HG03469 (cell line): ENCODE measurements around the gene ZFP28.

ENCODE experiments used
- ATAC-seq: cut with Tn5 transposase; IDR thresholded peaks from one replicate; pipeline ENCODE4 v1.9.1; 2021; ENCODE audit warnings: mild to moderate bottlenecking, moderate library complexity, moderate number of reproducible peaks; ENCODE audit not compliant: unreplicated experiment

The ZFP28 gene

DNA sequence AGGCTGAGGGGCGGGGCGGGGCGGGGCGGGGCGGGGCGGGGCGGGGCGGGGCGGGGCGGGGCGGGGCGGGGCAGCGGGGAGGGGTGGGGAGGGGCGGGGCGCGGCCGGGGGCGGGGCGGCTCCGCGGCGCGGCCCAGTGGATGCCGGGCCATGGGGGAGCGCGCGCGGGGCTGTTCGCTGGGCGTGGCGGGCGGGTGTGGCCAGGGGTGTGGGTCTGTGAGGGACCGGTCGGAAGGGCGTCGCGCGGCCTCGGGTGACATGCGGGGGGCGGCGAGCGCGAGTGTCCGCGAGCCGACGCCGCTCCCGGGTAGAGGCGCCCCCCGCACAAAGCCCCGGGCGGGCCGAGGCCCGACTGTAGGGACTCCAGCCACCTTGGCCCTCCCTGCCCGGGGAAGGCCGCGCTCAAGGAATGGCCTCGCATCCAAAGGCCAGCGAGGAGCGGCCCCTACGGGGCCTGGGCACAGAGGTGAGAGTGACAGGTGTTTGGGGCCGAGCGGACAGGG, at the start of gene ZFP28:
Gene ZFP28 (plus strand): TSS at position 188 of the 503 bp plus-strand sequence. CDS start 71 bp downstream, at position 259.
- no peak for ATAC-seq

GRCh38 chr19:56491399-56491798, 47.3 kb upstream of the ZFP28 start:
- no peak for ATAC-seq

DNA sequence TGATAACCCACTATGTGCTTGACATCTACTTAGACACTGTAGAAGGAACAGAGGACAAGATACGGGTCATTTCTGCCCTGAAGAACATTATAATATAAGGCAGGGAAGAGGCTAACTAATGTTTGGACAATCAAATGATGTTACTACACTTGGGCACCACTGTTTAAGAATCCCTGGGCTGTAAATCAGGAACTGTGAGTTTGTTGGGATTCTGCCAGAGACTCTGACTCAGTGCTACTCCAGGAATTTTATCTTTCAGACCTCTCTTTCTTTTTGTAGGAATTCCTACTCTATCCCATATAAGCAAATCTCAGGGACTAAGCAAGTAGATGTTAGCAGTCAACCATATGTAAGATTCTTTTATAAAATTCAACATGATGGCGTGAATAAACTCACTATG, 34.2 kb upstream of the ZFP28 start:
- ATAC-seq = no peak

DNA sequence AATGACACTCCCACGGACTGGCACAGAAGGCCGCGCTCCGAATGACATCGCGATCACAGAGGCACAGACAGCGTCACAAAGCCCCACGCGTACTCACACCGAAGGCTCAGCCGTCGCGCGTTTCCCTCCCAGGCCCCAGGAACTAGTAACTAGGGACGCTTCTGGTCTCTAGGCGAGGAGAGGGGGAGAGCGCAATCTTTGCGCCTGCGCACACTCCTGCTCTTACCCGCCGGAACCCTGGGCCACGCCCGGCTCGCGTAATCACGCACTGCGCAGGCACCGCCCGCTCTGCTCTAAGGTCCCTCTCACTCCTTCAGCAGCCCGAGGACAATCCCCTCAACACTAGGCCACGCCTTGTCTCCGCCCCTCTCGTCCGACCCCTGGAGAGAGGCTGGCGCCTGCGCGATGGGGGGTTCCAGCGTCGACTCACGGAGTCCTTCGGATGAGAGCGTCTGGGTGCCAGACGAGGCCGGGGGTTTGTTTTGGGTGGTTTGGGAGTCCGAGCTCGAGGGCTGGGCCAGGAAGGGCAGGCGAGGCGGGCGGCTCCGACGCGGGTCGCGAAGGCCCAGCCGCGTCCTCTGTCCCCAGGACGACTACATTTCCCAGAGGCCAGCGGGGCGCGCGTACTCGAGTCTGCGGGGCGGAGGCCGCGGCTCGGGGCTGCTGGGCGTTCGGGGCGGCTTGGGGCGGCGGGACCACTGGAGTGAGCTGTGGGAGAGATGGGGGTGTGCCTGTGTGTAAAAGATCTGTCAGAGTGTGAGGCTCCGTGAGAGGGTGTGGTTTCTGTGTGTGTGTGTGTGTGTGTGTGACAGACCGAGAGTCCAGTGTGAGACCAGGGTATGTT, 31.1 kb upstream of the ZFP28 start, which contains the start of gene ZNF471:
Gene ZNF471 (plus strand): TSS at position 410 of the 844 bp plus-strand sequence. CDS start 3,717 bp downstream, outside the sequence.
- no peak for ATAC-seq

- ATAC-seq = no peak
Measured at GRCh38 chr19:56508290-56508778, 30.4 kb upstream of the ZFP28 start.

- ATAC-seq = no peak
Measured at GRCh38 chr19:56525214-56525860, 13.4 kb upstream of the ZFP28 start.

DNA sequence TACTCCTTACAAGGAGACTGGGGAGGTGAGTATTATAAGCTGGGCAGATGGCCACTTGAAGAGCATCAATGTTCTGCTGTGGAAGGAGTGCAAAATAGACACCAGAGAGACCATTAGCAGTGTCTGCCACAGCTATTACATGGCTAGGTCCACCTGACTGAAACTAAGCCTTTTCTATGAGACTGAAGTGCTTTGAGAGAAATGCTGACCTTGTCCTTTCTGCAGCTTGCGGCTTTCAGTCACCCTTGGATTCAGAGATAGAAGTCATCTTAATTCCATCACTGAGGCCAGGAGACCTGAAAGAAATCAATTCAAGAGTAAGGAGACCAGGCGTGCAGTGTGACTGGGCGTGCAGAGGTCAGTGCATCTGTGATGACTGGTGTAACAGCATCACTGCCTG, 1.3 kb upstream of the ZFP28 start:
- ATAC-seq = no peak

- ATAC-seq = no peak
Measured at GRCh38 chr19:56538254-56538760, 441 bp upstream of the ZFP28 start.

DNA sequence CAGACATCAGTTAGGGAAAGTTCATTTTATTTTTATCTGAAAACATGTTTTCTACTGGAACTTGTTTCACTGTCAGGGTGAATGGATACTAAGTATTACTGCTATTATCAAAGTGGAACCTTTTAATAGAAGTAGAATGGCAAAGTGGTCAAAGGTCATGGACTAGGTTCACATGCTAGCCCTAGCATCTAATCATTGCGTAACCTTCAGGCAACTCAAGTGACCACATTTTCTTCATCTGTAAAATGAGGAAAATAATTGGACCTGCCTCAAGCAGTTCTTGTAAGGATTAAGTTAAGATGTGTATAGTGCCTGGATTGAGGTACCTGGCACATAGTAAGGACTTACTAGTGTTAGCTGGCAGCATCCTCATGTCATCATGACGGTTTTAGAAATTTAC, 5.0 kb downstream of the ZFP28 start:
- ATAC-seq = no peak

DNA sequence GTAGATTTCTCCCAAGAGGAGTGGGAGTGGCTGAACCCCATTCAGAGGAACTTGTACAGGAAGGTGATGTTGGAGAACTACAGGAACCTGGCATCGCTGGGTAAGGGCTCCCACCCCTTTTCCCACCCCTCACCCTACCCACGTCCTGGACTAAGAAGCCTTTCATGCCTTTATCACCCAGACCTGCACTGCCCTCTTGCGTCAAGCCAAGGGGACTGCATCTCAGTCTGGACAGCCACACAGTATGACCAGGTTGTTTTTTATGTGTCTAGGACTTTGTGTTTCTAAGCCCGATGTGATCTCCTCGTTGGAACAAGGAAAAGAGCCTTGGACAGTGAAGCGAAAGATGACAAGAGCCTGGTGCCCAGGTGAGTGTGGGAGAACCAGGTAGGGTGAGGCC, 8.8 kb downstream of the ZFP28 start:
- ATAC-seq = no peak

GRCh38 chr19:56554272-56554869, 15.6 kb downstream of the ZFP28 start:
- no peak for ATAC-seq

DNA sequence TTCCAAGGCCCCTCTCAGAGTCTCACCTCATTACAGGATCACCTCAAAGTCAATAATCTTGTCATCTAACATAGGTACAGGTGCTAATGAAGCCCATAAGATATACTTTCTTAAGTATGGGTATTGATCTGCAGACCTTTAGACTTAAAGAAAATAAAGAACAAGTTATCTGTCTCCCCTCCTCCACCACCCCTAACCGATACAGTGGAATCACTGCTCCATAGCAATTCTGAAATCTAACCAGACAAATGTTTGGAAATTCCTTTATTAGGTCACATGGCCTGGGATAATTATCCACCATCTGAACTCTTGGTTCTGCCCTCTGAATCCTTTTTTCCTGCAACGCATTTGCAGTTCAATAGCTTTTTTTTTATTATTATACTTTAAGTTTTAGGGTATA, 24.0 kb downstream of the ZFP28 start:
- no peak for ATAC-seq

GRCh38 chr19:56566904-56567273, 28.1 kb downstream of the ZFP28 start:
- peak; percentile 16 for ATAC-seq

DNA sequence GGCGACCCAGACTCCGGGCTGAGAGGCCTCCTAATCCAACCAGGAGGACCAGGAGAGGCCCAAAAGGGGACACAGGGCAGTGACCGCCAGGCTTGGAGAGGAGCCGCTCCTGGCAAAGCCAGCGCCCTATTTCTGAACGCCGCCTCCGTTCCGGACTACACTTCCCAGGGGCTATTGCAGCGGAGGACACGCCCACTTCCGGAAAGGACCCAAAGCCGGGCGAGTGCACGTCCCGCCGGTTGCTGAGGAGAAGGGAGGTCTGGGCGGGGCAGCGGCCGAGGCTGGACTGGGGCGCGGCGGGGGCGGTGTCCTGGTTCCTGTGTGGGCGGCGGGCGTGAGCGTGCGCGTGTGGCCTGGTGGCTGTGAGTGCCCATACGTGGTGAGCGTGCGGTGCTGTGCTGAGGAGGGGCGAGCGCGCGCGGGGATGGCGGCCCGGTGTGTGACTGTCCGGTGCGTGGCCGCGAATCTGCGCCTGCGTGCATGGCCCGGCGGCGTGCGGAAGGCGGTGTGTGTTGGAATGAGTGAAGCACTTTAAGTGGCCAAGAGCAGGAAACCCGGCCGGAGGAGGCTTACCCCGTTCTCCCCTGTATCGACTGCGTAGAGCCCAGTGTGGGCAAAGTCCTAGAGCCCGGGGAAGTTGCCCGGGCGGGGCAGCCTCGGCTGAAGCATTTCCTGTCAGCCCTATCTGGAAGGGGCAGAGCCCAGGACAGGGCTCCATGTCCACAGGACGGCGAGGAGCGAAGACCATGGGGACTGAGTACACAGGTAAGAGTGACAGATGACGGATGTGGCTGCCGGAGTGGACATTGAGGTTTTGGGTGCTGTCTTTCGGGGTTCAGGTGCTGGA, 28.7 kb downstream of the ZFP28 start, which contains the start of gene ZNF470:
Gene ZNF470 (plus strand): TSS at position 195 of the 847 bp plus-strand sequence. CDS start 2,844 bp downstream, outside the sequence.
- peak; percentile 90 for ATAC-seq

DNA sequence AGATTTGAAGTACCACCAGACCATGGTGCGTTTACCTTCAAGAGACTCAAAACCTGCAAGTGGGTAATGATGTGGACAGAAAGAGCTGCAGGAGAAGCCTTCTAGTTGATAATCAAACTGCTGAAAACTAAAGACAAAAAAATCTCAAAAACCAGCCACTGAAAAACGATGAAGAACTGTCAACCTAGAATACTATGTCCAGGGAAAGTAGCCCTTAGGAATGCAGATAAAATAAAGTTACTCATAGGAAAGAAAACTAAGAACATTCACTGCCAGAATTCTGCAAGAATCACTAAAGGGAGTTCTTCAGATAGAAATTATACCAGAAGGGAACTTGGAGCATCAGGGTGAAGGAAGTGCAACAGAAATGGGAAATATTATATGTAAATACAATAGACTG, 33.8 kb downstream of the ZFP28 start:
- no peak for ATAC-seq

DNA sequence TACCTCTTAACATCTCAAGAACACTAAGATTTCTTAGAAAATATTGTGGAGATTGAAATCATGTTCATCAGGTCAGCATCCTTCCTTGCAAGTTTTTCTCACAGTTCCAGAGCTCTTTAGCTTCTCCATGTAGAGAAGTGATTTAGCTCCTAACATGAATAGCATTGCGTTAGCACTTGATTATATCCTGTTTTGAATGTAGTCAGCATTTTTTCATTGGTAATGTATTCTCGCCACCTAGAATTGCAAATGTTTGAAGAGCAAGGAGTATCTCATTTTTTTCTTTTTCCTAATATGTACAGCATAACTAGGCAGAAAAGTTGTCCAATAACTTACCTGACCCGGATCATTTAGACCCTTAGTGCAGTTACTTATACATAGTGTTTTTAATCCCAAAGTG, 35.2 kb downstream of the ZFP28 start:
- no peak for ATAC-seq

- no peak for ATAC-seq
Measured at GRCh38 chr19:56577719-56578602, 39.2 kb downstream of the ZFP28 start.

- no peak for ATAC-seq
Measured at GRCh38 chr19:56594446-56594782, 55.7 kb downstream of the ZFP28 start.
